A549 (cell line): ENCODE results near the gene PDF. TPM values are rescaled to one million over a fixed set of nuclear protein-coding genes. Genes with fewer than 3 reads are reported as not detected.
A peak's percentile ranks its signal among the peaks of the same experiment; 100 is the strongest.

ENCODE experiments used
- ATAC-seq, 2 experiments: fragments of 200-7000 bp in 1 of 2; fragments of >200 bp in 1 of 2; cut with Nextera tagmentation in 1 of 2; cut with Tn5 transposase in 1 of 2; 3 replicates each; pipeline versions ENCODE4 v1.8.0 to v1.9.1; 2018 to 2020; ENCODE audit warnings: mild to moderate bottlenecking in 1 of 2, moderate library complexity in 1 of 2
- CTCF ChIA-PET: fragments of 300-600 bp; sonication (Branson Sonifier 250); formaldehyde crosslinking; extraction: SDS; loops from one replicate; lab custom pipeline; 2021; ENCODE audit warnings: antibody characterized with exemption, inconsistent platforms; lab: Yijun Ruan, JAX
- POLR2A ChIA-PET: fragments of 350-600 bp; formaldehyde crosslinking; extraction: SDS; loops from one replicate; lab custom pipeline; 2021; ENCODE audit warnings: antibody characterized with exemption, inconsistent platforms; lab: Yijun Ruan, JAX
- DNase-seq, 2 experiments: peaks; one replicate each; pipeline versions ENCODE4 v3.0.0 to v3.0.0-alpha.2; 2011 to 2016; ENCODE audit warnings: low read depth in 1 of 2, low spot score in 1 of 2
- FAIRE-seq: peaks from 2 replicates; lab custom pipeline; 2011; peaks lifted over from hg19 to GRCh38; lab: Jason Lieb, UNC
- H3K27ac ChIP-seq, 2 experiments: fragments of >200 bp; sonication (Bioruptor Twin); formaldehyde crosslinking; 3 replicates each; pipeline ENCODE4 v1.5.1; 2016 to 2017
- H3K4me1 ChIP-seq: fragments of >200 bp; sonication (Bioruptor Twin); formaldehyde crosslinking; 3 replicates; pipeline ENCODE4 v1.6.1; 2016
- H3K4me2 ChIP-seq: fragments of >200 bp; sonication (Bioruptor Twin); formaldehyde crosslinking; 3 replicates; pipeline ENCODE4 v1.6.1; 2016
- H3K4me3 ChIP-seq: fragments of >200 bp; sonication (Bioruptor Twin); formaldehyde crosslinking; 3 replicates; pipeline ENCODE4 v1.5.1; 2016
- H3K9me3 ChIP-seq: fragments of >200 bp; sonication (Bioruptor Twin); formaldehyde crosslinking; 3 replicates; pipeline ENCODE4 v1.6.1; 2016
- ATOH8 ChIP-seq: fragments of 250-450 bp; sonication (Bioruptor Pico); IDR thresholded peaks from 2 replicates; pipeline ENCODE4 v1.5.0; 2020; ENCODE audit warnings: low read depth, mild to moderate bottlenecking, moderate library complexity
- ESRRA ChIP-seq: fragments of 150-350 bp; IDR thresholded peaks from 2 replicates; pipeline ENCODE4 v1.6.1; 2014; ENCODE audit warnings: mild to moderate bottlenecking, low read length, borderline replicate concordance
- HDAC2 ChIP-seq: fragments of 200-600 bp; sonication (generic); IDR thresholded peaks from 2 replicates; pipeline ENCODE4 v1.6.1; 2016
- HOXA7 ChIP-seq: fragments of 250-450 bp; sonication (Bioruptor Pico); IDR thresholded peaks from 2 replicates; pipeline ENCODE4 v1.5.0; 2020; ENCODE audit warnings: mild to moderate bottlenecking, moderate library complexity
- HOXB13 ChIP-seq: fragments of 250-450 bp; sonication (Bioruptor Pico); IDR thresholded peaks from 2 replicates; pipeline ENCODE4 v1.5.0; 2020; ENCODE audit warnings: low read depth, mild to moderate bottlenecking, moderate library complexity
- KDM1A ChIP-seq: fragments of 200-600 bp; sonication (generic); IDR thresholded peaks from 2 replicates; pipeline ENCODE4 v1.6.1; 2016; ENCODE audit warnings: low read depth, mild to moderate bottlenecking
- MAZ ChIP-seq: fragments of 150-350 bp; IDR thresholded peaks from 2 replicates; pipeline ENCODE4 v1.6.1; 2014; ENCODE audit warnings: antibody characterized with exemption, low read depth, low read length, borderline replicate concordance
- NFE2L2 ChIP-seq: fragments of 150-350 bp; conservative IDR thresholded peaks from 2 replicates; pipeline ENCODE4 v1.6.1; 2014; ENCODE audit warnings: low read length
- NR3C1 ChIP-seq: fragments of >200 bp; sonication (Bioruptor Twin); formaldehyde crosslinking; IDR thresholded peaks from 3 replicates; pipeline ENCODE4 v1.6.1; 2017
- RFX5 ChIP-seq: fragments of 450-650 bp; IDR thresholded peaks from 2 replicates; pipeline ENCODE4 v1.7.1; 2014; ENCODE audit warnings: antibody characterized with exemption, mild to moderate bottlenecking, moderate library complexity
- SMC3 ChIP-seq: fragments of >200 bp; sonication (Bioruptor Twin); formaldehyde crosslinking; IDR thresholded peaks from 3 replicates; pipeline ENCODE4 v1.6.1; 2018; ENCODE audit warnings: inconsistent platforms
- TP53 ChIP-seq: fragments of 250-450 bp; sonication (Bioruptor Pico); IDR thresholded peaks from 2 replicates; pipeline ENCODE4 v1.5.0; 2021; ENCODE audit warnings: mild to moderate bottlenecking, moderate library complexity
- ZC3H11A ChIP-seq: fragments of 450-650 bp; IDR thresholded peaks from 2 replicates; pipeline ENCODE4 v1.6.1; 2014; ENCODE audit warnings: antibody characterized with exemption, mild to moderate bottlenecking
- WGBS: methylation state at CpG from one replicate; pipeline ENCODE4 v1.1.6; 2017; ENCODE audit errors: missing lambda C conversion rate; 5-methylcytosine and 5-hydroxymethylcytosine counted together
- polyA plus RNA-seq, 4 experiments: library from polyadenylated mRNA; depleted of rRNA in 3 of 4; stranded (reverse); fragments of >200 nt; fragmentation: RNase III in 1 of 4; extraction: RNeasy Plus Mini Kit Qiagen cat#74134 plus additional on column Dnase treatment in 1 of 4; gene quantifications; 2 replicates in 3 of 4; 3 replicates in 1 of 4; pipeline ENCODE4 v1.2.3, GENCODE V29; 2011 to 2017
- TF ChIP-seq, protein P1 (sequence below): fragments of >200 bp; sonication (Bioruptor Twin); formaldehyde crosslinking; IDR thresholded peaks from 2 replicates; pipeline ENCODE4 v1.6.1; 2016
- TF ChIP-seq, protein P2 (sequence below): fragments of 450-650 bp; IDR thresholded peaks from 2 replicates; pipeline ENCODE4 v1.6.1; 2014; ENCODE audit warnings: antibody characterized with exemption

Gene PDF
- polyA plus RNA-seq, 2 of the 4 experiments (the other 2 are of a cell fraction): 16.1 to 29.1 TPM

DNA sequence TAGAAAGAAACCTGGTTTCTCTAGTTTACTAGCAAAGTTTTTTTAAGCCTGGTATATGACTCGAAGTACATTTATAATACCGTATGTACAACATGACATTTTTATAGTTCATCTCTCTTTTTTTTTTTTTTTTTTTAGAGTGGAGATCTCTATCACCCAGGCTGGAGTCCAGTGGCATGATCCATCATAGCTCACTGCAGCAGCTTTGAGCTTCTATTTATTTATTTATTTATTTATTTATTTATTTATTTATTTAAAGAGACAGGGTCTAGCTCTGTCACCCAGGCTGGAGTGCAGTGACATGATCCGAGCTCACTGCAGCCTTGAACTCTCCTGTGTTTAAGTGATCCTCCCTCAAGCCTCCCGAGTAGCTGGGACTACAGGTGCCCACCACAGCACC is 45.1 kb downstream of the PDF start:
- 88% methylated on average over 4 of the region's 4 CpGs for WGBS
- Histone ChIP-seq H3K4me3 (no peak overlapping the region), H3K4me2 (no peak overlapping the region), H3K9me3 (no peaks in the 10 kb centered on the region), H3K27ac (no peak overlapping the region), H3K4me1 (peaks cover 12% of the 10 kb centered on the region; the same call in 2 of the 3 replicates)
- ATAC-seq (no peak), DNase-seq (no peak), FAIRE-seq (no peak)
- TF ChIP-seq ZC3H11A (peak; percentile 89), HOXB13 (no peak)
- CTCF ChIA-PET: interaction anchor here (0.5 to 9.7 kb wide), 11 partner anchors 11 to 133 kb away, joined by 3 to 133 read pairs (median 6); partner anchors contain the start of gene SNTB2
- POLR2A ChIA-PET: interaction anchor here (0.6 to 1.7 kb wide), 2 partner anchors 98 to 265 kb away, joined by 5 read pairs; partner anchors contain the start of gene SNTB2

GRCh38 chr16:69283851-69284250 is 46.5 kb downstream of the PDF start:
- DNase-seq (no peak), FAIRE-seq (no peak), ATAC-seq (no peak)
- H3K4me2 ChIP-seq: no peak overlapping the region
- no peak overlapping the region for H3K4me3 ChIP-seq
- ChIA-PET CTCF (interaction anchor here (1.0 to 9.7 kb wide), 3 partner anchors 96 to 131 kb away, joined by 5 to 133 read pairs (median 32); partner anchors contain the start of gene SNTB2), POLR2A (no interaction called here)
- no peaks in the 10 kb centered on the region for H3K9me3 ChIP-seq
- no peak for TF ChIP-seq HOXA7
- TF ChIP-seq ESRRA: no peak
- TF ChIP-seq SMC3: no peak
- no peak for TF ChIP-seq TP53
- TF ChIP-seq NR3C1: no peak
- TF ChIP-seq, protein P1, sequence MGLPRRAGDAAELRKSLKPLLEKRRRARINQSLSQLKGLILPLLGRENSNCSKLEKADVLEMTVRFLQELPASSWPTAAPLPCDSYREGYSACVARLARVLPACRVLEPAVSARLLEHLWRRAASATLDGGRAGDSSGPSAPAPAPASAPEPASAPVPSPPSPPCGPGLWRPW: no peak
- TF ChIP-seq KDM1A: no peak
- TF ChIP-seq HDAC2: no peak
- TF ChIP-seq RFX5: no peak
- no peak for TF ChIP-seq MAZ
- no peak for TF ChIP-seq ATOH8 (CRISPR knock-in tag)
- TF ChIP-seq NFE2L2: no peak
- TF ChIP-seq, protein P2, sequence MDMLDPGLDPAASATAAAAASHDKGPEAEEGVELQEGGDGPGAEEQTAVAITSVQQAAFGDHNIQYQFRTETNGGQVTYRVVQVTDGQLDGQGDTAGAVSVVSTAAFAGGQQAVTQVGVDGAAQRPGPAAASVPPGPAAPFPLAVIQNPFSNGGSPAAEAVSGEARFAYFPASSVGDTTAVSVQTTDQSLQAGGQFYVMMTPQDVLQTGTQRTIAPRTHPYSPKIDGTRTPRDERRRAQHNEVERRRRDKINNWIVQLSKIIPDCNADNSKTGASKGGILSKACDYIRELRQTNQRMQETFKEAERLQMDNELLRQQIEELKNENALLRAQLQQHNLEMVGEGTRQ: no peak
- peaks cover 12% of the 10 kb centered on the region; the same call in 2 of the 3 replicates for H3K4me1 ChIP-seq
- H3K27ac ChIP-seq: no peak overlapping the region
- 84% methylated on average over 4 of the region's 4 CpGs for WGBS

GRCh38 chr16:69277413-69277812 is 53.0 kb downstream of the PDF start:
- FAIRE-seq (no peak), DNase-seq (no peak)
- H3K4me2 ChIP-seq: no peak overlapping the region
- no peaks in the 10 kb centered on the region for H3K9me3 ChIP-seq
- no peak overlapping the region for H3K27ac ChIP-seq
- 83% methylated on average over 1 of the region's 1 CpG for WGBS
- TF ChIP-seq, protein P1: no peak
- TF ChIP-seq, all 56 proteins: peak for 0
- Histone ChIP-seq H3K4me3 (no peak overlapping the region), H3K4me1 (no peaks in the 10 kb centered on the region)
- ChIA-PET POLR2A (no interaction called here), CTCF (interaction anchor here (1.0 to 1.5 kb wide), 3 partner anchors 38 to 127 kb away, joined by 3 to 5 read pairs (median 4); no protein-coding TSS in a partner anchor)
- ATAC-seq: no peak

Other genes with a start within 250 kb of the PDF start
- 9.1 and 11.1 TPM in 2 replicates for gene HAS3, start 224.9 kb downstream of the PDF start, polyA plus RNA-seq (2011; rRNA removed)
- 12.4 to 18.6 TPM (median 14.1 TPM) in 3 replicates for gene HAS3, start 224.9 kb downstream of the PDF start, polyA plus RNA-seq (2017; fragmentation: RNase III; extraction: RNeasy Plus Mini Kit Qiagen cat#74134 plus additional on column Dnase treatment)
- 81.6 and 113 TPM in 2 replicates for gene CHTF8, start 198.0 kb downstream of the PDF start, polyA plus RNA-seq (2011; rRNA removed)
- gene CHTF8, start 198.0 kb downstream of the PDF start, polyA plus RNA-seq (2017; fragmentation: RNase III; extraction: RNeasy Plus Mini Kit Qiagen cat#74134 plus additional on column Dnase treatment): 72.5 to 82.7 TPM (median 78.7 TPM) in 3 replicates
- gene UTP4, start 197.9 kb downstream of the PDF start, polyA plus RNA-seq (2011; rRNA removed): 118 TPM in 2 replicates
- 77.1 to 87.3 TPM (median 78.8 TPM) in 3 replicates for gene UTP4, start 197.9 kb downstream of the PDF start, polyA plus RNA-seq (2017; fragmentation: RNase III; extraction: RNeasy Plus Mini Kit Qiagen cat#74134 plus additional on column Dnase treatment)
- 19.2 and 20.8 TPM in 2 replicates for gene SNTB2, start 143.4 kb downstream of the PDF start, polyA plus RNA-seq (2011; rRNA removed)
- gene SNTB2, start 143.4 kb downstream of the PDF start, polyA plus RNA-seq (2017; fragmentation: RNase III; extraction: RNeasy Plus Mini Kit Qiagen cat#74134 plus additional on column Dnase treatment): 7.4 to 8.4 TPM (median 7.8 TPM) in 3 replicates
- 12.9 and 18.2 TPM in 2 replicates for gene VPS4A, start 19.2 kb downstream of the PDF start, polyA plus RNA-seq (2011; rRNA removed)
- gene VPS4A, start 19.2 kb downstream of the PDF start, polyA plus RNA-seq (2017; fragmentation: RNase III; extraction: RNeasy Plus Mini Kit Qiagen cat#74134 plus additional on column Dnase treatment): 25.5 to 28.1 TPM (median 26.7 TPM) in 3 replicates
- gene COG8, start 9.0 kb upstream of the PDF start, polyA plus RNA-seq (2011; rRNA removed): 24.3 and 31.8 TPM in 2 replicates
- 20.5 to 21.4 TPM (median 21.4 TPM) in 3 replicates for gene COG8, start 9.0 kb upstream of the PDF start, polyA plus RNA-seq (2017; fragmentation: RNase III; extraction: RNeasy Plus Mini Kit Qiagen cat#74134 plus additional on column Dnase treatment)
- 23.0 and 27.3 TPM in 2 replicates for gene NIP7, start 9.2 kb upstream of the PDF start, polyA plus RNA-seq (2011; rRNA removed)
- gene NIP7, start 9.2 kb upstream of the PDF start, polyA plus RNA-seq (2017; fragmentation: RNase III; extraction: RNeasy Plus Mini Kit Qiagen cat#74134 plus additional on column Dnase treatment): 55.9 to 64.5 TPM (median 55.9 TPM) in 3 replicates
- 0.12 TPM in 1 of 2 replicates, not detected in the other for gene TMED6, start 21.2 kb upstream of the PDF start, polyA plus RNA-seq (2011; rRNA removed)
- gene TMED6, start 21.2 kb upstream of the PDF start, polyA plus RNA-seq (2017; fragmentation: RNase III; extraction: RNeasy Plus Mini Kit Qiagen cat#74134 plus additional on column Dnase treatment): 0.19 to 0.44 TPM (median 0.20 TPM) in 3 replicates
- gene TERF2, start 55.4 kb upstream of the PDF start, polyA plus RNA-seq (2011; rRNA removed): 27.3 and 29.0 TPM in 2 replicates
- gene TERF2, start 55.4 kb upstream of the PDF start, polyA plus RNA-seq (2017; fragmentation: RNase III; extraction: RNeasy Plus Mini Kit Qiagen cat#74134 plus additional on column Dnase treatment): 25.2 to 30.6 TPM (median 30.3 TPM) in 3 replicates
- 477 and 583 TPM in 2 replicates for gene CYB5B, start 94.0 kb upstream of the PDF start, polyA plus RNA-seq (2011; rRNA removed)
- 159 to 248 TPM (median 217 TPM) in 3 replicates for gene CYB5B, start 94.0 kb upstream of the PDF start, polyA plus RNA-seq (2017; fragmentation: RNase III; extraction: RNeasy Plus Mini Kit Qiagen cat#74134 plus additional on column Dnase treatment)
- 45.1 and 48.3 TPM in 2 replicates for gene NFAT5, start 235.4 kb upstream of the PDF start, polyA plus RNA-seq (2011; rRNA removed)
- gene NFAT5, start 235.4 kb upstream of the PDF start, polyA plus RNA-seq (2017; fragmentation: RNase III; extraction: RNeasy Plus Mini Kit Qiagen cat#74134 plus additional on column Dnase treatment): 8.2 to 9.5 TPM (median 8.3 TPM) in 3 replicates